GM12878 (cell line): ENCODE results near the gene C16orf78. TPM values are rescaled to one million over a fixed set of nuclear protein-coding genes. Genes with fewer than 3 reads are reported as not detected.

Experiments
- ATAC-seq: fragments of 200-7000 bp; cut with Tn5 transposase; 3 replicates; pipeline ENCODE4 v1.9.1; 2020; ENCODE audit warnings: mild to moderate bottlenecking, moderate library complexity
- BruUV-seq: library from RNA; stranded (reverse); fragments of 400-500 nt; replicated peaks from 2 replicates; lab custom pipeline; 2021; lab: Mats Ljungman, UMichigan
- CTCF ChIA-PET: fragments of 300-600 bp; sonication (Branson Sonifier 250); formaldehyde crosslinking; extraction: SDS; loops from one replicate; lab custom pipeline; 2021; ENCODE audit warnings: inconsistent platforms; lab: Yijun Ruan, JAX
- POLR2A ChIA-PET: fragments of 350-600 bp; formaldehyde crosslinking; extraction: SDS; loops from one replicate; lab custom pipeline; 2021; ENCODE audit warnings: inconsistent platforms; lab: Charles Lee
- RAD21 ChIA-PET: fragments of 300-600 bp; sonication (Branson Sonifier 250); formaldehyde crosslinking; loops from one replicate; lab custom pipeline; 2023; ENCODE audit warnings: antibody characterized with exemption; ENCODE audit not compliant: unreplicated experiment; lab: Charles Lee
- SMC1A ChIA-PET: fragments of 300-600 bp; sonication (Branson Sonifier 250); formaldehyde crosslinking; loops from one replicate; lab custom pipeline; 2023; ENCODE audit not compliant: unreplicated experiment, uncharacterized antibody; lab: Charles Lee
- DNase-seq: peaks from one replicate; pipeline ENCODE4 v3.0.0-alpha.2; 2011; ENCODE audit warnings: low read depth, low spot score
- FAIRE-seq: peaks from 3 replicates; lab custom pipeline; 2011; peaks lifted over from hg19 to GRCh38; lab: Jason Lieb, UNC
- H2AFZ ChIP-seq: 2 replicates; pipeline ENCODE4 v1.6.0; 2011; ENCODE audit warnings: low read depth, low read length, control low read depth; ENCODE audit not compliant: control insufficient read depth
- H3K27ac ChIP-seq: 2 replicates; pipeline ENCODE4 v1.5.1; 2011; ENCODE audit warnings: control low read depth; ENCODE audit not compliant: control insufficient read depth, insufficient read depth
- H3K27me3 ChIP-seq, 2 experiments: replicated peaks in 1 of 2; 2 replicates each; pipeline versions ENCODE4 v1.6.0 to v1.6.1; 2011; ENCODE audit warnings: low read length in 1 of 2; ENCODE audit not compliant: control insufficient read depth in 2 of 2, insufficient read depth in 2 of 2
- H3K36me3 ChIP-seq, 2 experiments: 2 replicates each; pipeline ENCODE4 v1.5.1; 2011; ENCODE audit warnings: low read length in 1 of 2; ENCODE audit not compliant: control insufficient read depth in 2 of 2, insufficient read depth in 2 of 2
- H3K4me1 ChIP-seq: 2 replicates; pipeline ENCODE4 v1.6.1; 2011; ENCODE audit warnings: mild to moderate bottlenecking, low read length, moderate library complexity, mixed read lengths; ENCODE audit not compliant: control insufficient read depth, insufficient read depth
- H3K4me2 ChIP-seq: 2 replicates; pipeline ENCODE4 v1.6.0; 2011; ENCODE audit warnings: control low read depth; ENCODE audit not compliant: control insufficient read depth, insufficient read depth
- H3K4me3 ChIP-seq: fragments of 200-600 bp; sonication (generic); 2 replicates; pipeline ENCODE4 v1.5.1; 2016
- H3K79me2 ChIP-seq: 2 replicates; pipeline ENCODE4 v1.6.0; 2011; ENCODE audit warnings: low read length; ENCODE audit not compliant: control insufficient read depth, insufficient read depth
- H3K9ac ChIP-seq: 2 replicates; pipeline ENCODE4 v1.8.0; 2011; ENCODE audit warnings: low read length, control low read depth, mixed read lengths; ENCODE audit not compliant: control insufficient read depth, insufficient read depth
- H3K9me3 ChIP-seq: replicated peaks from 3 replicates; pipeline ENCODE4 v1.5.1; 2011; ENCODE audit warnings: mild to moderate bottlenecking, low read length; ENCODE audit not compliant: control insufficient read depth, insufficient read depth
- H4K20me1 ChIP-seq: 2 replicates; pipeline ENCODE4 v1.6.0; 2011; ENCODE audit not compliant: control insufficient read depth, insufficient read depth
- ATF2 ChIP-seq: IDR thresholded peaks from 2 replicates; pipeline ENCODE4 v1.6.1; 2012; ENCODE audit warnings: low read length, inconsistent platforms
- E2F4 ChIP-seq: IDR thresholded peaks from 2 replicates; pipeline ENCODE4 v1.6.1; 2012; ENCODE audit warnings: low read depth, low read length, improper control_type of control experiment
- HDGF ChIP-seq: fragments of 450-650 bp; IDR thresholded peaks from 2 replicates; pipeline ENCODE4 v1.6.1; 2016; ENCODE audit warnings: antibody characterized with exemption
- MEF2B ChIP-seq: fragments of 450-650 bp; IDR thresholded peaks from 2 replicates; pipeline ENCODE4 v1.6.1; 2018; ENCODE audit warnings: mild to moderate bottlenecking, moderate library complexity; ENCODE audit not compliant: partially characterized antibody, poor library complexity, severe bottlenecking
- POLR2AphosphoS2 ChIP-seq: IDR thresholded peaks from 2 replicates; pipeline ENCODE4 v1.6.1; 2011; ENCODE audit warnings: low read depth, mild to moderate bottlenecking, low read length, improper control_type of control experiment, moderate library complexity
- RAD51 ChIP-seq: fragments of 450-650 bp; IDR thresholded peaks from 2 replicates; pipeline ENCODE4 v1.6.1; 2016; ENCODE audit warnings: moderate library complexity, mild to moderate bottlenecking, inconsistent platforms
- RBBP5 ChIP-seq: fragments of 200-600 bp; sonication (generic); conservative IDR thresholded peaks from 2 replicates; pipeline ENCODE4 v1.6.1; 2016
- RFX5 ChIP-seq: IDR thresholded peaks from 2 replicates; pipeline ENCODE4 v1.6.1; 2011; ENCODE audit warnings: low read depth, low read length, improper control_type of control experiment
- SP1 ChIP-seq: IDR thresholded peaks from one replicate; pipeline ENCODE4 v1.6.1; 2011; ENCODE audit warnings: low read depth, low read length
- STAT3 ChIP-seq: IDR thresholded peaks from 2 replicates; pipeline ENCODE4 v1.6.1; 2011; ENCODE audit warnings: low read depth, low read length, improper control_type of control experiment
- TBL1XR1 ChIP-seq: IDR thresholded peaks from 2 replicates; pipeline ENCODE4 v1.6.1; 2012; ENCODE audit warnings: low read depth, low read length, improper control_type of control experiment
- TCF12 ChIP-seq: IDR thresholded peaks from 2 replicates; pipeline ENCODE4 v1.6.1; 2011; ENCODE audit warnings: low read depth, mild to moderate bottlenecking, low read length
- ZBTB33 ChIP-seq: fragments of 450-650 bp; IDR thresholded peaks from 2 replicates; pipeline ENCODE4 v1.6.1; 2017; ENCODE audit warnings: mild to moderate bottlenecking
- ZNF384 ChIP-seq: IDR thresholded peaks from 2 replicates; pipeline ENCODE4 v1.6.1; 2012; ENCODE audit warnings: low read depth, mild to moderate bottlenecking, low read length, improper control_type of control experiment, borderline replicate concordance
- ZNF622 ChIP-seq: fragments of 450-650 bp; IDR thresholded peaks from 2 replicates; pipeline ENCODE4 v1.6.1; 2017; ENCODE audit warnings: mild to moderate bottlenecking, inconsistent platforms
- WGBS: methylation state at CpG from one replicate; pipeline ENCODE4 v1.1.6; 2016; ENCODE audit warnings: low lambda C conversion rate; ENCODE audit not compliant: insufficient replicate concordance, insufficient coverage; ENCODE audit errors: missing lambda C conversion rate; 5-methylcytosine and 5-hydroxymethylcytosine counted together
- in situ Hi-C: fragments of 300-500 bp; cut with MboI; formaldehyde crosslinking; loops from 9 replicates; pipeline ENCODE4 v1.14.3; 2018; ENCODE audit warnings: mixed read lengths
- intact Hi-C: fragments of 100-400 bp; cut with micrococcal nuclease; formaldehyde crosslinking; loops from one replicate; pipeline ENCODE4 v1.14.2; 2022; ENCODE audit not compliant: unreplicated experiment
- polyA plus RNA-seq, 11 experiments: library from polyadenylated mRNA; depleted of rRNA in 4 of 11; unstranded in 6 of 11; stranded (reverse) in 5 of 11; fragments of >200 nt; fragmentation: Nextera tagmentation in 4 of 11; fragmentation: Illumina TruSeq in 1 of 11; extraction: Ambion mirVana in 4 of 11; extraction: Trizol in 1 of 11; gene quantifications; 1 replicate in 1 of 11; 2 replicates in 10 of 11; pipeline versions ENCODE4 v1.2.1 to v1.2.3, GENCODE V29; 2011 to 2016; ENCODE audit warnings: inconsistent platforms in 2 of 11, missing spikeins in 2 of 11, low read depth in 1 of 11
- total RNA-seq, 4 experiments: library from RNA; depleted of rRNA in 3 of 4; stranded (reverse); fragments of >200 nt in 3 of 4; fragmentation: Illumina TruSeq in 1 of 4; extraction: Trizol in 1 of 4; gene quantifications; 2 replicates each; pipeline versions ENCODE4 v1.2.1 to v1.2.3, GENCODE V29; 2013 to 2021

C16orf78 gene
- total and polyA plus RNA-seq, 10 of the 15 experiments (the other 5 are each of a cell fraction or from before 2014, with no cell fraction given), result not detected

GRCh38 chr16:49431591-49432290 lies 58.1 kb downstream of the C16orf78 start:
- intact Hi-C loops, result no loop called here
- no peaks in the 10 kb centered on the region for H3K79me2 ChIP-seq
- no peak overlapping the region for H3K4me3 ChIP-seq
- TF ChIP-seq SP1 (no peak), TCF12 (no peak), RBBP5 (no peak), STAT3 (no peak), E2F4 (no peak), ZNF622 (no peak)
- ChIA-PET RAD21 (no interaction called here), SMC1A (no interaction called here), CTCF (no interaction called here), POLR2A (no interaction called here)
- in situ Hi-C loops, result no loop called here
- no peak overlapping the region for H3K9ac ChIP-seq
- FAIRE-seq, result no peak
- no peak for ATAC-seq
- no peak overlapping the region for H3K27ac ChIP-seq
- H4K20me1 ChIP-seq, result no peaks in the 10 kb centered on the region
- no peaks in the 10 kb centered on the region for H3K4me1 ChIP-seq
- DNase-seq, result no peak
- H3K27me3 ChIP-seq, result no peaks in the 10 kb centered on the region; a peak in 2 of 4 replicates
- no peaks in the 10 kb centered on the region for H3K36me3 ChIP-seq
- H3K4me2 ChIP-seq, result no peak overlapping the region
- H2AFZ ChIP-seq, result no peak overlapping the region
- WGBS, result 58% methylated on average over 11 of the region's 11 CpGs
- no TSS peak for BruUV-seq
- H3K9me3 ChIP-seq, result no peaks in the 10 kb centered on the region

GRCh38 chr16:49434733-49435132 lies 61.1 kb downstream of the C16orf78 start:
- no peaks in the 10 kb centered on the region; a peak in 2 of 4 replicates for H3K27me3 ChIP-seq
- in situ Hi-C loops, result no loop called here
- no peak overlapping the region for H3K4me3 ChIP-seq
- no peaks in the 10 kb centered on the region for H3K4me1 ChIP-seq
- no peak overlapping the region for H3K27ac ChIP-seq
- no peak overlapping the region for H2AFZ ChIP-seq
- ChIA-PET POLR2A (no interaction called here), SMC1A (no interaction called here), CTCF (no interaction called here), RAD21 (no interaction called here)
- no peak overlapping the region for H3K9ac ChIP-seq
- ATAC-seq, result no peak
- no peak for DNase-seq
- no peaks in the 10 kb centered on the region for H3K79me2 ChIP-seq
- no peaks in the 10 kb centered on the region for H4K20me1 ChIP-seq
- WGBS, result 71% methylated on average over 6 of the region's 6 CpGs
- no TSS peak for BruUV-seq
- H3K36me3 ChIP-seq, result no peaks in the 10 kb centered on the region
- intact Hi-C loops, result no loop called here
- no peaks in the 10 kb centered on the region for H3K9me3 ChIP-seq
- H3K4me2 ChIP-seq, result no peak overlapping the region
- FAIRE-seq, result no peak
- TF ChIP-seq RAD51 (no peak), ZNF384 (no peak), ZBTB33 (no peak), HDGF (no peak), POLR2AphosphoS2 (no peak), ATF2 (no peak), MEF2B (no peak), RFX5 (no peak), STAT3 (no peak), TBL1XR1 (no peak)
